ENCODE measurements around the gene ZBTB49. TPM values are rescaled to one million over a fixed set of nuclear protein-coding genes. Genes with fewer than 3 reads are reported as not detected.

Gene ZBTB49
- total and polyA plus RNA-seq, 2 donors (not counting 3 experiments of a cell fraction or from before 2014, with no cell fraction given) = 3.8 to 5.8 TPM

GRCh38 chr4:4327652-4328121 lies 37.6 kb downstream of the ZBTB49 start:
- Histone ChIP-seq H3K27ac (ENCODE audit: insufficient read depth, low read depth, low read length) (no peak overlapping the region), H4K20me1 (replicated peaks; ENCODE audit: control insufficient read depth, extremely low read depth, insufficient read depth, low read length) (no peaks in the 10 kb centered on the region), H3K4me2 (ENCODE audit: insufficient read depth, low read length) (no peak overlapping the region), H3K4me3 (replicated peaks in 1 of 3; ENCODE audit: insufficient read depth in 1 of 3, low read depth in 1 of 3, low read length in 3 of 3) (no peak overlapping the region), H3K36me3 (ENCODE audit: control insufficient read depth in 2 of 2, extremely low read depth in 1 of 2, insufficient read depth in 2 of 2, low read length in 2 of 2) (no peaks in the 10 kb centered on the region), H3K27me3 (ENCODE audit: control insufficient read depth in 2 of 2, insufficient read depth in 2 of 2, low read length in 2 of 2) (no peaks in the 10 kb centered on the region), H3K4me1 (ENCODE audit: control insufficient read depth, extremely low read depth, insufficient read depth, low read length) (peaks cover 16% of the 10 kb centered on the region), H3K9me1 (replicated peaks; ENCODE audit: control insufficient read depth, extremely low read depth, insufficient read depth, low read length) (no peaks in the 10 kb centered on the region), H3K79me2 (ENCODE audit: control insufficient read depth, insufficient read depth, low read length) (no peaks in the 10 kb centered on the region), H2AFZ (ENCODE audit: low read depth, low read length) (peak overlapping the region; percentile 83), H3K9ac (replicated peaks; ENCODE audit: extremely low read depth, insufficient read depth, low read length) (no peak overlapping the region), H3K9me3 (replicated peaks; ENCODE audit: control insufficient read depth, insufficient read depth, low read length) (no peaks in the 10 kb centered on the region)
- intact Hi-C loops (cut with micrococcal nuclease) (no loop called here), dilution Hi-C loops (cut with MboI; ENCODE audit: extremely low pct_ligation_motif_present, low sequenced_read_pairs) (no loop called here)
- ChIA-PET POLR2A (no interaction called here), CTCF (interaction anchor here (0.7 to 1.7 kb wide), 7 partner anchors 11 to 102 kb away, joined by 3 to 9 read pairs (median 5); partner anchors contain the start of gene TMEM128)
- TF ChIP-seq MAX (IDR thresholded peaks at IDR 0.05; ENCODE audit: insufficient read depth, insufficient read length) = no peak
- no peak for TF ChIP-seq EZH2 (IDR thresholded peaks at IDR 0.05; ENCODE audit: borderline replicate concordance, low read depth, low read length, severe bottlenecking)
- TF ChIP-seq POLR2A (IDR thresholded peaks at IDR 0.05; ENCODE audit: low read depth, low read length) = no peak
- no peak for TF ChIP-seq JUN (IDR thresholded peaks at IDR 0.05; ENCODE audit: borderline replicate concordance, insufficient read depth, insufficient read length, low read depth)
- TF ChIP-seq CTCF (IDR thresholded peaks at IDR 0.05; ENCODE audit: extremely low read depth in 1 of 2, insufficient read depth in 1 of 2, low read depth in 1 of 2, low read length in 2 of 2) = peak; percentile 41 to 60
- FAIRE-seq (no peak), DNase-seq (ENCODE audit: low read depth, low spot score) (peak; percentile 10)
- no TSS peak for BruUV-seq (replicated peaks)

GRCh38 chr4:4328206-4328605 lies 38.2 kb downstream of the ZBTB49 start:
- H3K79me2 ChIP-seq (ENCODE audit: control insufficient read depth, insufficient read depth, low read length) = no peaks in the 10 kb centered on the region
- no peak overlapping the region for H3K9ac ChIP-seq (replicated peaks; ENCODE audit: extremely low read depth, insufficient read depth, low read length)
- no peak for TF ChIP-seq MAX (IDR thresholded peaks at IDR 0.05; ENCODE audit: insufficient read depth, insufficient read length)
- H3K4me2 ChIP-seq (ENCODE audit: insufficient read depth, low read length) = no peak overlapping the region
- DNase-seq (ENCODE audit: low read depth, low spot score) = no peak
- no peak overlapping the region for H2AFZ ChIP-seq (ENCODE audit: low read depth, low read length)
- intact Hi-C loops (cut with micrococcal nuclease) (no loop called here), dilution Hi-C loops (cut with MboI; ENCODE audit: extremely low pct_ligation_motif_present, low sequenced_read_pairs) (no loop called here)
- FAIRE-seq = no peak
- no peaks in the 10 kb centered on the region for H4K20me1 ChIP-seq (replicated peaks; ENCODE audit: control insufficient read depth, extremely low read depth, insufficient read depth, low read length)
- H3K9me1 ChIP-seq (replicated peaks; ENCODE audit: control insufficient read depth, extremely low read depth, insufficient read depth, low read length) = no peaks in the 10 kb centered on the region
- H3K4me1 ChIP-seq (ENCODE audit: control insufficient read depth, extremely low read depth, insufficient read depth, low read length) = peaks cover 15% of the 10 kb centered on the region
- no peak overlapping the region for H3K4me3 ChIP-seq (replicated peaks in 1 of 3; ENCODE audit: insufficient read depth in 1 of 3, low read depth in 1 of 3, low read length in 3 of 3)
- H3K9me3 ChIP-seq (replicated peaks; ENCODE audit: control insufficient read depth, insufficient read depth, low read length) = no peaks in the 10 kb centered on the region
- H3K36me3 ChIP-seq (ENCODE audit: control insufficient read depth in 2 of 2, extremely low read depth in 1 of 2, insufficient read depth in 2 of 2, low read length in 2 of 2) = no peaks in the 10 kb centered on the region
- H3K27me3 ChIP-seq (ENCODE audit: control insufficient read depth in 2 of 2, insufficient read depth in 2 of 2, low read length in 2 of 2) = no peaks in the 10 kb centered on the region
- BruUV-seq (replicated peaks) = no TSS peak
- ChIA-PET CTCF (interaction anchor here (0.7 to 1.7 kb wide), 7 partner anchors 11 to 103 kb away, joined by 3 to 9 read pairs (median 5); partner anchors contain the start of gene TMEM128), POLR2A (no interaction called here)
- no peak overlapping the region for H3K27ac ChIP-seq (ENCODE audit: insufficient read depth, low read depth, low read length)

Measured in endothelial cell of umbilical vein (primary cell).